ENCODE results near the gene INSRR.

INSRR gene

DNA sequence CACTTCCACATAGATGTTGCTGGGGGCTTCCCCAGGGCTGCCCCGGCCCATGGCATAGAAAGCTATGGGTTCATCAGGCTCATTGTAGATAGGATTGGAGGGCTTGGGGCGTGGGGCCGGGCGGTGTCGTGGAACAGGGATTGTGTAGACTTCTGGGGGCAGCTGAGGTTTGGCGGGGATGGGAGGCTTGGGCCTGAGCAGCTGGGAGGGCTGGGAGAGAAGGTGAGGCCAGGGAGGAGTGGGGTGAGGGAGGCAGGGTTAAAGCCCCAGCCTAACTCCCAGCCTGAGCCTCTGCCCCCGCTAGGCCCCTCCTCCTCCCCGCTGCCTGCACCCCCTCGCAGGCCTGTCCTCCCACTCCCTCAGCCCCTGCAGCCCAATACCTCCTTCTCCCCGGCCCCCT lies 49.6 kb downstream of the INSRR start:
- no peak overlapping the region for H3K27ac ChIP-seq
- no peak for TF ChIP-seq ZFX (IDR thresholded peaks at IDR 0.05; ENCODE audit: borderline replicate concordance)
- TF ChIP-seq, protein P1, sequence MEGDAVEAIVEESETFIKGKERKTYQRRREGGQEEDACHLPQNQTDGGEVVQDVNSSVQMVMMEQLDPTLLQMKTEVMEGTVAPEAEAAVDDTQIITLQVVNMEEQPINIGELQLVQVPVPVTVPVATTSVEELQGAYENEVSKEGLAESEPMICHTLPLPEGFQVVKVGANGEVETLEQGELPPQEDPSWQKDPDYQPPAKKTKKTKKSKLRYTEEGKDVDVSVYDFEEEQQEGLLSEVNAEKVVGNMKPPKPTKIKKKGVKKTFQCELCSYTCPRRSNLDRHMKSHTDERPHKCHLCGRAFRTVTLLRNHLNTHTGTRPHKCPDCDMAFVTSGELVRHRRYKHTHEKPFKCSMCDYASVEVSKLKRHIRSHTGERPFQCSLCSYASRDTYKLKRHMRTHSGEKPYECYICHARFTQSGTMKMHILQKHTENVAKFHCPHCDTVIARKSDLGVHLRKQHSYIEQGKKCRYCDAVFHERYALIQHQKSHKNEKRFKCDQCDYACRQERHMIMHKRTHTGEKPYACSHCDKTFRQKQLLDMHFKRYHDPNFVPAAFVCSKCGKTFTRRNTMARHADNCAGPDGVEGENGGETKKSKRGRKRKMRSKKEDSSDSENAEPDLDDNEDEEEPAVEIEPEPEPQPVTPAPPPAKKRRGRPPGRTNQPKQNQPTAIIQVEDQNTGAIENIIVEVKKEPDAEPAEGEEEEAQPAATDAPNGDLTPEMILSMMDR (IDR thresholded peaks at IDR 0.05): no peak

- no peak overlapping the region for H3K27ac ChIP-seq
- TF ChIP-seq ZFX (IDR thresholded peaks at IDR 0.05; ENCODE audit: borderline replicate concordance): no peak
- TF ChIP-seq, protein P1 (IDR thresholded peaks at IDR 0.05): no peak
These were observed 50.5 kb downstream of the INSRR start for GRCh38 chr1:156808186-156809030.

DNA sequence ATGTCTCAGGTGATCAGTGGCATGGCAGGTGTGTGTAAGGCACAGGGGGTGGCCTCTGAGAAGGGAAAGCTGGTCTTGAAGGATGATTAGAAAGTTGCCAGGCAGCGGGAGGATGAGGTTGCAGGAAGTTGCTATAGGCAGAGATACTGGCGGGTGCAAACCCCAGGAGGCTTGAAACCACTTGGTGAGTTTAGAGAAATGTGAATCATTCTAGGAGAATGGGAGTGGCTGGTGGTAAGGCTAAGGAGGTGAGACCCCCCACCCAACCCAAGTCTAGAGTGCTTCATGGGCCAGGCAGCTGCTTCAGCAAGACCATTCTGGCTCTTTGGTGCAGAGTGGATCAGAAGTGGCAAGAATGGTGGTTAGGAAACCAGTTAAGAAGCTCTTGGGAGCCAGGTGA lies 51.3 kb downstream of the INSRR start:
- TF ChIP-seq, protein P1 (IDR thresholded peaks at IDR 0.05): no peak
- TF ChIP-seq ZFX (IDR thresholded peaks at IDR 0.05; ENCODE audit: borderline replicate concordance): no peak
- no peak overlapping the region for H3K27ac ChIP-seq

- no peak for TF ChIP-seq ZFX (IDR thresholded peaks at IDR 0.05; ENCODE audit: borderline replicate concordance)
- TF ChIP-seq, protein P1 (IDR thresholded peaks at IDR 0.05): no peak
- no peak overlapping the region for H3K27ac ChIP-seq
These were observed 52.1 kb downstream of the INSRR start for GRCh38 chr1:156806512-156807440.

GRCh38 chr1:156805766-156806511 lies 53.0 kb downstream of the INSRR start:
- no peak overlapping the region for H3K27ac ChIP-seq

GRCh38 chr1:156804572-156805243 lies 54.2 kb downstream of the INSRR start:
- no peak overlapping the region for H3K27ac ChIP-seq
- no peak for TF ChIP-seq ZFX (IDR thresholded peaks at IDR 0.05; ENCODE audit: borderline replicate concordance)
- TF ChIP-seq, protein P1 (IDR thresholded peaks at IDR 0.05): no peak

More at GRCh38 chr1:156805766-156806511, 53.0 kb downstream of the INSRR start:
- TF ChIP-seq, protein P1 (IDR thresholded peaks at IDR 0.05): no peak
- no peak for TF ChIP-seq ZFX (IDR thresholded peaks at IDR 0.05; ENCODE audit: borderline replicate concordance)

Data from 22Rv1 (cell line).